GM19193 (cell line): ENCODE results near the gene ALS2.

Source experiments
- POLR2A ChIP-seq: IDR thresholded peaks from 4 replicates; pipeline ENCODE4 v1.6.1; 2011; ENCODE audit not compliant: insufficient read depth, insufficient read length; ENCODE audit errors: extremely low read depth

ALS2 gene

GRCh38 chr2:201796478-201796865, 15.7 kb upstream of the ALS2 start:
- TF ChIP-seq POLR2A: no peak

GRCh38 chr2:201795607-201796477, 15.1 kb upstream of the ALS2 start:
- TF ChIP-seq POLR2A: no peak

DNA sequence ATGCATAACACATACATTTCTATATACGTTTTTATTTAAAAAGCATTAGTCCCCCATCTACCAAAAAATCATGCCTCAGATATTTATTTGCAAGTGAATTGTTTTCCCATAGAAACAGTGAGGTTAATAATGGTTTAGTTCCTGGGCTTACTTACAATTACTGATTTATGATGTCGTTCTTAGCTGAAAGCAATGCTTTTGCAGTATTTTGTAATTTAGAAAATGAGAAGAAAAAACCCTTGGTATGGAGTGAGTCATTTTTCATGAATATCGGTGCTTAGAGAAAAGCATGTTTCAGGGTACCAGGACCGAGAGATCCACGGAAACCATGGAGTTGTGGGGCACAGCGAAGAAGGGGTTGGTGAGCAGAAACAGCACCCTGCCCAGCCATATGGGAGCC, 13.6 kb upstream of the ALS2 start:
- no peak for TF ChIP-seq POLR2A

DNA sequence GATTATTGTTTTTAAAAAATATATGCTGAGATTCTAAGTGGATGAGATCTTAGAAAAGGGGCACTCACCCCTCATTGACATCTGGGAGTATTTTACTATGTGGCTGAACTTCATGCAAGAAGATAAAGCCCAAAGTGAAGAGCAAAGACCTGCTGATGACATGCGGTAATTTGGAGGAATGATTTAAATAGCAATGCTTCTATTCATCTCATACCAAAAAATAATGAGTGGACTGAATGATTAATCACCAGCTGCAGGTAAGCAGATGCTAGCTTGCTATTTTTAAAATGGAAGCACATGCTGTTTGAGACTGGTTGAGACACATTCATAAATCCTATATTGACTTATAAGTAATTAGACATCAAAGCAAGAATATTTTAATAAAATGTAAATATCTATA, 12.9 kb upstream of the ALS2 start:
- TF ChIP-seq POLR2A: no peak

DNA sequence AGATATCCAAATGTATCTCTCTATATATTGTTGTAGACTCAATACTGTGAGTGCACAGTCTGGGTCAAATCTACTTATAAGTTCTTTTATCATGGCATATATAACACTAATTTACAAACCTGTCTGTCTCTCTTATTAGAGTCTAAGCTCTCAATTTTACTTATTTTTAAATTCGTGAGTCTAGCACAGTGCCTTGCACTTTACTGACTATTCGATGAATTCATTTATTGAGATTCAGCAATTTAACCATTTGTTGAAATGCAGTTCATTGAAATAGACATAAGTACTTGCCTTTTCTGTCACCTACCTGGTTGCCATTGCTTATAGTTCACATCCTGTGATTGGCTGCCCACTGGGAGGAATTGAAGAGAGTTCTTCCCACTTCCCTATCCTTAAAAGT, 10.3 kb upstream of the ALS2 start:
- no peak for TF ChIP-seq POLR2A

GRCh38 chr2:201790291-201790690, 9.6 kb upstream of the ALS2 start:
- TF ChIP-seq POLR2A: no peak

DNA sequence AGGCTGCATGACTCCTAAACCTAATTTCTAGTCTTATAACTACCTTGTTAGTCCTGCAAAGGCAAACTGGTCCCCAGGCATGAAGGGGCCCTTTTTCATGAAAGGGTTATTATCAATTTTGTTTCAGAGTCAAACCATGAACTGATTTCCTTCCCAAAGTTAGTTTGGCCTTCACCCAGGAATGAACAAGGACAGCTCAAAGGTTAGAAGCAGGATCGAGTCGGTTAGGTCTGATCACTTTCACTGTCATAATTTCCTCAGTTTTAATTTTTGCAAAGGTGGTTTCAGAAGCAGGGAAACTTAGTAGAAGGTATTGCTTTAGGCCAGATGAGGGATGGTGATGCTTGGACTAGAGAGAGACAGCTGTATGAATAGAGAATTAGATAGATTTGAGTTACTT, 8.7 kb upstream of the ALS2 start:
- TF ChIP-seq POLR2A: no peak

DNA sequence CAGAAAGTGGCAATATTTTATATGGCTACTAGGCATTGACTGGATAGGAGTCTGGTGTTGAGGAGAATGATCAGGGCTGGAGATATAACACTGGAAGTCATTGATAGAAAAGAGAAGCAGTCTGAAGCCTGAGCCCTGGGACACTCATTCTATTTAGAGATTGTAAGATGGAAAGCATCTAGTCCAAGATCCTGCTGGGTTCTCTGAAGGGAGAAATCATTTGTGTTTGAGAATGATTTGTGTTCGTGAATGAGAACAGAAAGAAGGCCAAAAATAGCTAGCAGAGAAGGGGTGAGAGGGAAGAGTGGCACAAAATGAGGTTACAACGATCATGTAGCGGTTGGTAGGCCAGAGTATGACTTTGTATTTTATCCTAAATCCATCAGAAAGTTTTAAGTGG, 7.6 kb upstream of the ALS2 start:
- no peak for TF ChIP-seq POLR2A

DNA sequence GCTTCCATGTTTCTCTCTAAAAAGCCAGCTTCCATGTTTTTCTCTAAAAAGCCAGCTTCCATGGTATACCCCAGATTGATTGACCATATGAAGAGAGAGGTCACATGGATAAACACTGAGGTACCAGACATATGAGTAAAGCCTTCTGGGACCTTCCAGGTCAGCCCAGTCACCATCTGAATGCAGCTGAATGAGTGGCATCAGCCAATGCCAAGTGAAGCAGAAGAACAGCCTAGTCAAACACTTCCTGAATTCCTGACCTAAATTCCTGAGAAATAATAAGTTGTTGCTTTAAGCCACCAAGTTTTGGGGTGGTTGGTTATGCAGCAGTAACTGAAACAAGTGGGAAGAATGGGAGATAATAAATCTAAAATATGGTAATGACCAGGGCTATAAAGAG, 5.7 kb upstream of the ALS2 start:
- TF ChIP-seq POLR2A: no peak

DNA sequence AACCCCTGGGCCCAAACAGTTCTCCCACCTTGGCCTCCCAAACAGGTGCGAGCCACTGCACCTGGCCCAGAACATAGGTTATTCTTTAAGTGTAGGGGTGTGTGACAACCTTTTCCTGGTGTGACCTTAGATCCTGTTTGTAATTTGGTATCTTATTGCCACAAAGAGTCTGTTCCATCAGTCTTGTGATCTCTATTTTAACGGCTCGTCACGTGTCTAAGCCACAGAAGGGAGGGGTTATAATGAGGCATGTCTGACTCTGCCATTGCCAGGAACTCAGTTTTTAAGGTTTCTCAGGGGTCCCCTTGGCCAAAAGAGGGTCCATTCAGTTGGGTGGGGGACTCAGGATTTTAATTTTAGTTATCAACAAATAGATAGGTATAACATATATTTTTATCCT, 4.4 kb upstream of the ALS2 start:
- no peak for TF ChIP-seq POLR2A

- no peak for TF ChIP-seq POLR2A
These were observed 3.8 kb upstream of the ALS2 start for GRCh38 chr2:201784563-201784962.

DNA sequence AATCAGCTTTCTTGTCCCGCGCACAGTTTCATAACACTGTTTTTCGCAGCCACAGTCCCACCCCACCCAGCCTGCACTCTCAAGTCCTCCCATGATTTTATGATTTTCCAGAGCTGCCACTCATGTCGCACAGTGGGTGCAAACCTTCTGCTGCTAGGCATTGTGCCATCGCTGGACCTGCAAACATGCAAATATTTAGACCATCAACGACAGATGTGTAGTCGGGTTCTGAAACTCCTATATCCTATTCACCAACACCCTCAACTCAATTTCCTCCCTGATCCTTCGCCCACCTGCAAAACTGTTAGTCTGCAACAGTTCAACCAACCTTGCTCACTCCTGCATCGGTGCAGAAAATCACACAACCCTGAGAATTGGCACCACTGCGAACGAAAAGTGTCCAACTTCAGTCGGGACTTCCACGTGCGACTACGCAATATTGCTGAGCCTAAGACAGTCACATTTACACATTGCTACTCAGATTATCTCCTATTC, 871 bp upstream of the ALS2 start:
- TF ChIP-seq POLR2A: no peak

GRCh38 chr2:201779901-201780673, 646 bp downstream of the ALS2 start:
- TF ChIP-seq POLR2A: no peak

DNA sequence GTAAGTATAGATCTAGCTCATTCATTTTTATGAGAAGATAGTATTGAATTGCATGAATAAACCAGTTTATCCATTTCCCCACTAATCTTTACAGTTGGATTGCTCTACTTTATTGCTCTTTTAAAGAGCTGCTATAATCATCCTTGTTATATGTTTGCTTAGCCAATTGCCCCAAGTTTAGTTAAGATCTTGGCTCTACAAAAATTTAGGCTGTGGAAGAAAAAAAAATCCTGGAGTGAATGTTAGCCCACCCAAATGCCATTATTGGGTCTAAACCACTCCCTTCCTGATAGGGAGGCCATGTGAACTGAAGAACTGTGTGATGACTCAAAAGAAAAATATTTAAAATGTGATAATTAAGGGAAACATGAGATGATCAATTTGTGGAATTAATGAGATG, 2.9 kb downstream of the ALS2 start:
- TF ChIP-seq POLR2A: no peak

- no peak for TF ChIP-seq POLR2A
These were observed 3.7 kb downstream of the ALS2 start for GRCh38 chr2:201777043-201777442.

DNA sequence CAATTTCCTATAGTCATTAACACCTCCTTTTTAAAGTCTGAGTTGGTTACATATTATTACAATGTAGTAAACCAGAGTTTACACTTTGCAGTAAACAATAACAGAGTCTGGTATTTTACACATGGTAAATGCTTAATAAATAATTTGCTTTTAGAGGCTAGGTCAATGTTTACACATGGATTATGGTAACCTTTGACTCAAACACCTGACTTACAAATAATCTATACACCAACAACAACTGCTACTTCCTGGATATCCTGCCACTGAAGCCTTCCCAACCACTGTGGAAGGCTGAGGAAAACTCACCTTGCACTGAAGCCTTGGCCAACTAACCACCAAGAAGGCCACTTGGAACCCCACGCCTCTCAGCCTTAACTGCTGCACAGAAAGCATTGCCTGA, 5.4 kb downstream of the ALS2 start:
- TF ChIP-seq POLR2A: no peak
